Measurements from ENCODE around the gene ST8SIA4.

Gene ST8SIA4

GRCh38 chr5:100903039-100903887 lies at the start of gene ST8SIA4:
Gene ST8SIA4 (minus strand): TSS chr5:100903282. CDS start chr5:100902955, 327 bp downstream.
- peak; percentile 90 for DNase-seq

GRCh38 chr5:100950985-100951384 lies 47.9 kb upstream of the ST8SIA4 start:
- no peak for DNase-seq

GRCh38 chr5:100913298-100913697 lies 10.2 kb upstream of the ST8SIA4 start:
- DNase-seq = no peak

DNA sequence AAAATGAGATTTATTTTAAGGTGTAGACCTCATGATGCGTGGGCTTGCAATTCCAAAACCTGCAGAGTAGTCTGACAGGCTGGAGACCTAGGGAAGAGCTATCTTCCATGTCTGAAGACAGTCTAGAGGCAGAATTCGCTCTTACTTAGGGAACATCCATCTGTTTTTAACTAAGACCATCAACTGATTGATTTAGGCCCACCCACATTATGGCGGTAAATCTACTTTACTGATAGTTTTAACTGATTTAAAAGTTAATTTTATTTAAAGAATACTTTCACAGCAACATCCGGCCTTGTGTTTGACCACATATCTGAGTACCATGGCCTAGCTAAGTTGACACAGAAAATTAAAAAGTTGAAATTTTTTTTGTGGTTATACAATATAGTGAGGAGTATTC lies 6.0 kb upstream of the ST8SIA4 start:
- no peak for DNase-seq

DNA sequence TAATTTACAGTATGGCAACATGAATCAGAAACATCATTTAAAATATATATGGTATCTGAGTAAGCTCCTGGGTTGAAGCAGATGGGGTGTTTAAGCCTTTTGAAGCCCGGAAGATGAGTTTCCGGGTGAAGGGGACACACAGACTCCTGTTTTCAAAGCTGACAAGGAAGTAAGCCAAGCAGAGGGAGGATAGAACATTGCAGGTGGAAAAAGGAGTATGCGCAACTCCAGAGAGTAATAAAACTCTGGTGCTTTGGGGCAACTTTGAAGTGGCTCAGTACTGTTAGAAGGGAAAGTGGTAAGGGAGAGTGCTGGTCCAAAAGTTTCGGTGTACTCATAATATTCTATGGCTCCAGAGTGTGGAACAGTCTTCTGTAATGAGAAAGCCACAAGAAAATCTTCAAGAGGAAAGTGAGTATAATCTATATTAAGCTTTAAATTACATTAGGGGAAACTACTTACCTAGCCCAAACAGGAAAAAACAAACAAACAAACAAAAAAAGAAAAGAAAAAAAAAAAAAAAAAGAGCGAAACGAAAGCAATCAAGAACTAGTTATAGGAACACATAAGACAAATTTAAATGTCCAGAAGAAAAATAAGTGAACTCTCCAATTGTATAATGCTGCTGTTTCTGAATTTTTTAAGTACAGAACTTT lies 2.3 kb upstream of the ST8SIA4 start:
- no peak for DNase-seq

GRCh38 chr5:100904259-100904861 lies 1.3 kb upstream of the ST8SIA4 start:
- peak; percentile 55 for DNase-seq

GRCh38 chr5:100902440-100903038 lies 543 bp downstream of the ST8SIA4 start:
- DNase-seq = no peak

GRCh38 chr5:100901821-100902341 lies 1.2 kb downstream of the ST8SIA4 start:
- peak; percentile 75 for DNase-seq

DNA sequence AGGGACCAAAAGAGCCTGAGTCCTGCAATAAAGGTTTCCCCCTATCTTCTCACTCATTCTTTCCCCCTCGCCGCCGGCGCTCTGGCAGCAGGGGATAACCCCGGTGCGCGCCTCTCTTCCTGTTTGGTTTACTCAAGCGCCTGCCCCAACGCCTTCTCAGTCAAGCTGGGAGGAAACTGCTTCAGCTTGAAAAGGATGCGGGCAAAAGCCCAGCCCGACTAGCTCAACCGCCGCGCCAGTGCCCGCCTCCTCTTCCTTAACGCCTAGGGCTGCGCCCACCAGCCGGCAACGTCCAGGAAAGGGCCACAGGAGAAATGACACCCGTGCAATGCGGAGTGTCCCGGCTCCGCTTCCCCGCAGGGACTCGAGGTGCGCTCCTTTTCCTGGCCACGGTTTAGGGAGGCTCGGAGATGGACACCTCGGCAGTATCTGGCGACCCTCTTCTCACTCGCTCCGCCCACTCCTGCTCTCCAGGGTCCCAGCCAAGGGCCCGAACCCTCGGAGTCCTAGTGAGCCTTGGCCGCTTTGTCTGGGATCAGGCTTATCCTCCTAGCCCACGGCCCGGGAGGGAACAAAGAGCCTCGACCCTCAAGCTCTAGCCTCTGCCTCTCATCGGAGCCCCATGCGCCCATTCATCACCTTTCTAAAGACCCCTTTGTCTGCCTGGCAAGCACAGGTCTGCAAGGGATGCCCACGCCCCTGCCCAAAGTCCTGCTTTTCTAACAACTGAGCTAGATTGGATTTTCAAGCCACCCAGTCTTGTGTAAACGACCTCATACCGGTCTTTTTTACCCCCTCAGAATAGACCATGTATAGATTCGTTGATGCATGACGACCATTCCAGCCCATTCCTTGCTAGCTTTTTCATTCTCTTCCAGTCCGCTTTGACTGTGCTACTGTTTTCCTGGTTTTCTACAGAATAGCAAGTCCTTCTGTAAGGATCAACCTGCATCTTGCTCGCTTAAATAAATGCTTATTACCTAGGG lies 2.0 kb downstream of the ST8SIA4 start:
- peak; percentile 95 for DNase-seq

DNA sequence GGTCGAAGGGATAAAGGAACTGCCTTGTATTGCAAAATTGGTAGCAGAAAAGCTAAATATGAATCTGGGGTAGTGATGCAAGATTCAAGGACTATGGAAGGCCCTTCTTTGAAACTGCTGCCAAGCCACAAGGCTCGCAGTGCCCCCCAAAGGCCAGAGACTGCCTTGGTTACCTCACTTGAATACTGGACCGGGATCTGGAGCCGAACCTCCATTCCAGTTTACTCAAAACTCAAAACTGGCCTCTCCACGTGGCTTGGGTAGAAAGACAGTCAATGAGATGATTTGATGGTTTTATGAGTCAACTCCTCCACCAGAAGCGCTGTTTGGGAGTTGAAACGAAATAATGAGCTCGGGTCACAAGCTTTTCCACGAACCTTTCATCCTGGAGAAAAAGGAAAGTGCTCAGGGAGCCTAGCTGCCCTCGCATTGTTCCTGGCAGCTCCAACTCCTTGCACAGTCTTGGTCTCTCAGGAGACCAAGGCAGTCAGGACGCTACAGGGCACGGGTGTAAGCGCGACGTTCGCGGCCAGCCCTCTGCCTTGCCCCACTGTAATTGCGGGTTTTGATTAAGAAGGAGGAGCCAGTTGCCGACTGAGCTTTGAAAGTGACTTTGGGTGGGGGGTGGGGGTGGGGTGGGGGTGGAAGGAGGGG lies 2.8 kb downstream of the ST8SIA4 start:
- peak; percentile 62 for DNase-seq

GRCh38 chr5:100899675-100900074 lies 3.4 kb downstream of the ST8SIA4 start:
- no peak for DNase-seq

DNA sequence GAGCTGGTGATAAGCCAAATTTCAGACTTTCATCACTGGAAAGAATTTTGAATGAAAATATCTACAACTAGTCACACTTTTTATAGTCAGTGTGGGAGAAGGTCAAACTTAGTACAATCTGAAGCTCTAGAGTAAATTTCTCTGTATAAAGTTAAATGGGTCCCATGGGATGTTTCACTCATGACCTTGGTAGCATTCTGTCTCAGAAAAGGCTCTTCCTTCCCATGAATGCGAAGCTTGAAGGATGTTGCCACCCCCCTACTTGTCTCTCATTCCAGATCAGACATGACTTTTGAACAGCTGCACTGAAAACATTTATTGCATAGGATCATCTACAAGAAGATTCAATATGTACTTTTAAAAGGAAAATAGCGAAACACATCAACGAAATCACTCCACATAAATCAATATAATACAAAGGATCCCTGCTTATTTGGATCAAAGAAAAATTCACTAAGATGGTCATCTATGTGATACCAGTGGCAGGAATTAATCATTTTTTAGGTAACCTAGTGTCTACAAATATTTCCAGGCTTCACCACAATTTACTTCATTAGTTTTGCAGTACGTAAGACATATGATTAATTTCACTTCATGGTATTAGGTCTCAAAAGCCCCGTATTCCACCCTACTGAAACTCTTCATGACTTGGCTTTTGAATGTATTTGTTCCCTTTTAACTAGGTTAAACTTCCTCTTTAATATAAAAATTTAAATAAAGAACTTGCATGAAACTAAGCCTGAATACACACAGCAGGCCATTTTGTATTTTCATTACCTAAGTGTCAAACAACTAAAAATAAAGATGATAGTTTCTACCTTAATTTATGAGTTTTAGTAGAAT lies 4.4 kb downstream of the ST8SIA4 start:
- no peak for DNase-seq

DNA sequence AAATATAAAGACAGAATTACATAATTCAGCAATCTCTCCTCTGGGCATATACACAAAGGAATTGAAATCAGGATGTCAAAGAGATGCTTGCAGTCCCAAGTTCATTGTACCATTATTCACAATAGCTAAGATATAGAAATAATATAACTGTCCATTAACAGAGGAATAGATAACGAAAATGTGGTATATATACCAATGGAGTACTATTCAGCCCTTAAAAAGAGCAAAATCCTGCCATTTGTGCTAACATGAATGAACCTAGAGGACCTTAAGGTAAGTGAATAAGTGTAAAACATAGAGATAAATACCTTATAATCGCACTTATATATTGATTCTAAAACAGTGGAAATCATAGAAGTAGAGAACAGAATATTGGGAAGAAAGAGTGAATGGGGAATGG lies 7.0 kb downstream of the ST8SIA4 start:
- DNase-seq = no peak

GRCh38 chr5:100890461-100891008 lies 12.5 kb downstream of the ST8SIA4 start:
- no peak for DNase-seq

GRCh38 chr5:100889896-100890295 lies 13.2 kb downstream of the ST8SIA4 start:
- no peak for DNase-seq

DNA sequence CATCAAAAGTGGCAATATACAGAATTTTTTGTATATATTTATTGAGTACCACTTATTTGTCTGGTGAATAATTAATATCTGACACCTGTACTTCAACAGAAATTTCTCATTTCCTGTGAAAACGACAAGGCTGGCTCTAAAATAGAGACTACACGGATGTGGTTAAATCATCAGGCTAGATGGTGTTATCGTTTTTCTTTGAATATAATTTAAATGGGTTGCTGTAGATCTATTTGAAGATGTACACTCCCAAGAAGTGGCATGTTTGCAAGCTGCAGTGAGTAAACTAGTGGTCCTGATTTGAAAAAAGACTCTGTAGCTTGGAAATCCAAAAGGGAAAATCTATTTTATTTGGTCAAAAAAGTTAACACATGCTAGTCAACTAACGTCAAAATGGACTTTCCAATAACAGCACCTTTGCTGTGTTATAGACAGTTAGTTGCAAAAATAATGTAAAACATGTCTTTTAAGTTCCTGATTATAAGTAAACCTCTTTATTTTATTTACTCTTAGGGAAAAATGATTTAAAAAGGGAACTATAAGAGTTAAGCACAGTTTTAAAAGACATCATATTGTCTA lies 13.8 kb downstream of the ST8SIA4 start:
- no peak for DNase-seq

GRCh38 chr5:100877274-100877673 lies 25.8 kb downstream of the ST8SIA4 start:
- DNase-seq = no peak

- DNase-seq = no peak
Measured at GRCh38 chr5:100872408-100873190, 30.5 kb downstream of the ST8SIA4 start.

DNA sequence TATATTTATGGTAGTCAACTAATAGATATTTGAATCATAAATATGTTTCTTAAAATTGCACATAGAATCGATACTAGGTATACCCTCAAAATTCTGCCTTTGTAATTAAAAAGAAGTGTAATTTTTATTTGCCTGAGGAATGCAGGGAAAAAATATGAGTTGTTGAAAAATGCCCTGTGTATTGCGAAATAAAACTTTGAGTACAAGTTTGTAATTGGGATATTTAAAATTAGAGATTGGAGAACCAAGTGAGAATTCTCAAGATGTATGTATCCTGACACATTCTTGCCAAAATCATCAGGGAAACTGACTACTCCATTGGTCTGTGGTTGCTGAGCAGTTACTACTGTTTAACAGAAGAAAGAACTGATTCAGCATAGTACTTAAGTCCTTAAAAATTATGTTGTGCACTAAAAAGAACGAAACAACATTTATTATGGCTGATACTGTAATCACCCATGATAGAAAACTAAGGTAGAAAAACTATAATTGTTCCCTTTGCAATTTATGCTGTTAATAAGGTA lies 36.0 kb downstream of the ST8SIA4 start:
- DNase-seq = no peak
